ENCODE data around the gene KRTAP5-3. TPM values are rescaled to one million over a fixed set of nuclear protein-coding genes. Genes with fewer than 3 reads are reported as not detected.

KRTAP5-3 gene
- total and polyA plus RNA-seq, 2 donors (not counting 3 experiments of a cell fraction or from before 2014, with no cell fraction given), result not detected

- H3K79me2 ChIP-seq (ENCODE audit: control insufficient read depth, insufficient read depth, low read length), result no peaks in the 10 kb centered on the region
- no peak overlapping the region for H3K27ac ChIP-seq (ENCODE audit: insufficient read depth, low read depth, low read length)
- no TSS peak for BruUV-seq (replicated peaks)
- dilution Hi-C loops (cut with MboI; ENCODE audit: extremely low pct_ligation_motif_present, low sequenced_read_pairs) (no loop called here), intact Hi-C loops (cut with micrococcal nuclease) (no loop called here)
- no peak overlapping the region for H3K4me3 ChIP-seq (replicated peaks in 1 of 3; ENCODE audit: insufficient read depth in 1 of 3, low read depth in 1 of 3, low read length in 3 of 3)
- H3K4me2 ChIP-seq (ENCODE audit: insufficient read depth, low read length), result no peak overlapping the region
- DNase-seq (ENCODE audit: low read depth, low spot score) (no peak), FAIRE-seq (no peak)
- H3K27me3 ChIP-seq (ENCODE audit: control insufficient read depth in 2 of 2, insufficient read depth in 2 of 2, low read length in 2 of 2), result peaks cover 0 to 8% of the 10 kb centered on the region in 2 experiments
- TF ChIP-seq MAX (IDR thresholded peaks at IDR 0.05; ENCODE audit: insufficient read depth, insufficient read length) (no peak), EZH2 (IDR thresholded peaks at IDR 0.05; ENCODE audit: borderline replicate concordance, low read depth, low read length, severe bottlenecking) (no peak), POLR2AphosphoS5 (IDR thresholded peaks at IDR 0.05; ENCODE audit: insufficient read depth, low read depth, low read length) (no peak), CTCF (IDR thresholded peaks at IDR 0.05; ENCODE audit: extremely low read depth in 1 of 2, insufficient read depth in 1 of 2, low read depth in 1 of 2, low read length in 2 of 2) (no peak), FOS (IDR thresholded peaks at IDR 0.05; ENCODE audit: borderline replicate concordance, insufficient read depth, low read length) (no peak), POLR2A (IDR thresholded peaks at IDR 0.05; ENCODE audit: low read depth, low read length) (no peak), GATA2 (IDR thresholded peaks at IDR 0.05; ENCODE audit: insufficient read depth, insufficient read length, low read depth, low read length) (no peak), MYC (IDR thresholded peaks at IDR 0.05; ENCODE audit: low read depth, low read length) (no peak)
- CTCF ChIA-PET, result interaction anchor here (1.6 to 4.3 kb wide), 6 partner anchors 9 to 83 kb away, joined by 3 to 25 read pairs (median 18); no protein-coding TSS in a partner anchor
- no peak overlapping the region for H3K9ac ChIP-seq (replicated peaks; ENCODE audit: extremely low read depth, insufficient read depth, low read length)
- POLR2A ChIA-PET, result no interaction called here
- H2AFZ ChIP-seq (ENCODE audit: low read depth, low read length), result no peak overlapping the region
- H4K20me1 ChIP-seq (replicated peaks; ENCODE audit: control insufficient read depth, extremely low read depth, insufficient read depth, low read length), result no peaks in the 10 kb centered on the region
- H3K9me3 ChIP-seq (replicated peaks; ENCODE audit: control insufficient read depth, insufficient read depth, low read length), result no peaks in the 10 kb centered on the region
- no peaks in the 10 kb centered on the region for H3K4me1 ChIP-seq (ENCODE audit: control insufficient read depth, extremely low read depth, insufficient read depth, low read length)
- no peaks in the 10 kb centered on the region for H3K36me3 ChIP-seq (ENCODE audit: control insufficient read depth in 2 of 2, extremely low read depth in 1 of 2, insufficient read depth in 2 of 2, low read length in 2 of 2)
- no peaks in the 10 kb centered on the region for H3K9me1 ChIP-seq (replicated peaks; ENCODE audit: control insufficient read depth, extremely low read depth, insufficient read depth, low read length)
Observed at GRCh38 chr11:1630271-1630670, 22.0 kb upstream of the KRTAP5-3 start.
